HEK293 (cell line): Measurements from ENCODE around the gene KLHL17.

Experiments used
- CTCF ChIP-seq: fragments of 450-650 bp; formaldehyde crosslinking; IDR thresholded peaks from 2 replicates; pipeline ENCODE4 v1.5.1; 2016; ENCODE audit warnings: missing biosample characterization, missing genetic modification characterization
- REST ChIP-seq: fragments of 450-650 bp; formaldehyde crosslinking; IDR thresholded peaks from 2 replicates; pipeline ENCODE4 v1.5.1; 2016; ENCODE audit warnings: missing biosample characterization, missing genetic modification characterization
- SP2 ChIP-seq: fragments of 450-650 bp; formaldehyde crosslinking; IDR thresholded peaks from 2 replicates; pipeline ENCODE4 v1.5.1; 2016; ENCODE audit warnings: missing biosample characterization, missing genetic modification characterization
- ZBTB1 ChIP-seq: fragments of 450-650 bp; formaldehyde crosslinking; IDR thresholded peaks from 2 replicates; pipeline ENCODE4 v1.5.1; 2016; ENCODE audit warnings: missing biosample characterization, missing genetic modification characterization
- ZBTB26 ChIP-seq: fragments of 450-650 bp; formaldehyde crosslinking; optimal IDR thresholded peaks from 2 replicates; pipeline ENCODE3; 2016; ENCODE audit warnings: missing biosample characterization, mild to moderate bottlenecking, missing genetic modification characterization
- ZEB2 ChIP-seq: fragments of 450-650 bp; formaldehyde crosslinking; IDR thresholded peaks from 2 replicates; pipeline ENCODE4 v1.5.1; 2016; ENCODE audit warnings: missing biosample characterization, missing genetic modification characterization
- ZNF114 ChIP-seq: fragments of 450-650 bp; formaldehyde crosslinking; IDR thresholded peaks from 2 replicates; pipeline ENCODE4 v1.5.0; 2017; ENCODE audit warnings: missing biosample characterization, missing genetic modification characterization
- ZNF133 ChIP-seq: fragments of 450-650 bp; formaldehyde crosslinking; IDR thresholded peaks from 2 replicates; pipeline ENCODE4 v1.5.1; 2016; ENCODE audit warnings: missing biosample characterization, missing genetic modification characterization
- ZNF138 ChIP-seq: fragments of 450-650 bp; formaldehyde crosslinking; IDR thresholded peaks from 2 replicates; pipeline ENCODE4 v1.5.1; 2016; ENCODE audit warnings: missing biosample characterization, missing genetic modification characterization, borderline replicate concordance
- ZNF2 ChIP-seq: fragments of 450-650 bp; formaldehyde crosslinking; IDR thresholded peaks from 2 replicates; pipeline ENCODE4 v1.5.1; 2016; ENCODE audit warnings: missing biosample characterization, missing genetic modification characterization
- ZNF302 ChIP-seq: fragments of 450-650 bp; formaldehyde crosslinking; IDR thresholded peaks from 2 replicates; pipeline ENCODE4 v1.5.1; 2016; ENCODE audit warnings: missing biosample characterization, missing genetic modification characterization, low read depth
- ZNF549 ChIP-seq: fragments of 450-650 bp; IDR thresholded peaks from 2 replicates; pipeline ENCODE4 v1.5.1; 2018; ENCODE audit warnings: missing biosample characterization, missing genetic modification characterization, mild to moderate bottlenecking, inconsistent platforms, moderate library complexity
- ZNF660 ChIP-seq: fragments of 450-650 bp; IDR thresholded peaks from 2 replicates; pipeline ENCODE4 v1.5.1; 2018; ENCODE audit warnings: missing biosample characterization, mild to moderate bottlenecking, missing genetic modification characterization
- ZNF777 ChIP-seq: fragments of 450-650 bp; formaldehyde crosslinking; IDR thresholded peaks from 2 replicates; pipeline ENCODE4 v1.5.1; 2017; ENCODE audit warnings: missing biosample characterization, missing genetic modification characterization, borderline replicate concordance

DNA sequence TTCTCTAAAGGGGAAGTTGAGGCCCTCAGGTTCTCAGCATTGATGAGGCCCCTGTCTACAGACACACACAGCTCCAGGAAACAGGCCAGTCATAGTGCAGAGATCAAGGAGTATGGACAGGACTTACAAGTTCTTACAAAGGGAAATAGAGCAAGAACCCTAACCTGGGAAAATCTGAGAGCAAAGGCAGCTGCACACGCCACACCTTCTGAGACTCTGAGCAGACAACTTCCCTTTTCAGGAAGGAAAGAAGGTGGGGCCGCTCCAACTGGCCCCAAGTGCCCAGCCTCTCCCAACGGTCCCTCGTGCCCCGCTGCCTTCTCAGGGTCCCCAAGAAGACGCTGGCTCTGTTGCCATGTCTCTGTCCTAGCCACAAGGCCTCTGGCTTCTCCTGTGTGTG is 4.9 kb upstream of the KLHL17 start:
- TF ChIP-seq SP2 (tag by site-specific recombination) (no peak), ZNF133 (no peak), ZNF2 (no peak), REST (tag by site-specific recombination) (no peak), CTCF (tag by site-specific recombination) (no peak), ZNF660 (tag by site-specific recombination) (no peak), ZNF777 (tag by site-specific recombination) (no peak), ZEB2 (tag by site-specific recombination) (no peak), ZNF549 (tag by site-specific recombination) (no peak), ZNF114 (tag by site-specific recombination) (no peak), ZNF302 (tag by site-specific recombination) (no peak), ZBTB26 (no peak), ZBTB1 (tag by site-specific recombination) (no peak), ZNF138 (tag by site-specific recombination) (no peak)
